Neural cell (in vitro differentiated cells): ENCODE measurements around the gene ANKLE1. TPM values are rescaled to one million over a fixed set of nuclear protein-coding genes. Genes with fewer than 3 reads are reported as not detected.

Experiments
- H2AFZ ChIP-seq: fragments of 200-600, 300-800 bp; sonication (generic), shearing (Covaris generic); 2 replicates; pipeline ENCODE4 v1.6.0; 2014; ENCODE audit warnings: low read depth, mild to moderate bottlenecking, antibody characterized with exemption, low read length, moderate library complexity
- H3F3A ChIP-seq: fragments of 200-600 bp; shearing (Covaris generic); 2 replicates; pipeline ENCODE4 v1.6.1; 2016; ENCODE audit warnings: mild to moderate bottlenecking, moderate library complexity, mixed read lengths, antibody characterized with exemption, low read length; ENCODE audit not compliant: insufficient read depth, poor library complexity, severe bottlenecking
- H3K27ac ChIP-seq: fragments of 200-600, 300-800 bp; sonication (generic), shearing (Covaris generic); 2 replicates; pipeline ENCODE4 v1.5.1; 2014; ENCODE audit warnings: mild to moderate bottlenecking, low read length, moderate library complexity
- H3K27me3 ChIP-seq: fragments of 300-800, 200-600 bp; sonication (generic), shearing (Covaris generic); 2 replicates; pipeline ENCODE4 v1.6.0; 2014; ENCODE audit warnings: mild to moderate bottlenecking, low read depth, low read length, moderate library complexity; ENCODE audit not compliant: insufficient read depth
- H3K36me3 ChIP-seq: fragments of 300-800, 200-600 bp; sonication (generic), shearing (Covaris generic); 2 replicates; pipeline ENCODE4 v1.5.1; 2014; ENCODE audit warnings: mild to moderate bottlenecking, antibody characterized with exemption, low read length, moderate library complexity; ENCODE audit not compliant: insufficient read depth
- H3K4me2 ChIP-seq: fragments of 300-800, 200-600 bp; sonication (generic), shearing (Covaris generic); 2 replicates; pipeline ENCODE4 v1.6.0; 2014; ENCODE audit warnings: mild to moderate bottlenecking, low read length
- H3K4me3 ChIP-seq: fragments of 300-800, 200-600 bp; sonication (generic), shearing (Covaris generic); 2 replicates; pipeline ENCODE4 v1.5.1; 2014; ENCODE audit warnings: mild to moderate bottlenecking, low read length, moderate library complexity
- H3K79me2 ChIP-seq: fragments of 200-600 bp; shearing (Covaris generic); replicated peaks from 2 replicates; pipeline ENCODE4 v1.6.0; 2014; ENCODE audit warnings: mild to moderate bottlenecking, low read length, moderate library complexity; ENCODE audit not compliant: insufficient read depth
- H3K9ac ChIP-seq: fragments of 300-800, 200-600 bp; sonication (generic), shearing (Covaris generic); 2 replicates; pipeline ENCODE4 v1.6.1; 2016; ENCODE audit warnings: mild to moderate bottlenecking, low read length, mixed read lengths
- H3K9me2 ChIP-seq: fragments of 200-600 bp; shearing (Covaris generic); 2 replicates; pipeline ENCODE4 v1.6.1; 2016; ENCODE audit warnings: mild to moderate bottlenecking, low read length, mixed read lengths; ENCODE audit not compliant: insufficient read depth
- H3K9me3 ChIP-seq: fragments of 200-600, 300-800 bp; sonication (generic), shearing (Covaris generic); 2 replicates; pipeline ENCODE4 v1.6.1; 2016; ENCODE audit warnings: mild to moderate bottlenecking, mixed run types, low read length, moderate library complexity, mixed read lengths
- H4K20me1 ChIP-seq: fragments of 200-600 bp; shearing (Covaris generic); 2 replicates; pipeline ENCODE4 v1.6.1; 2016; ENCODE audit warnings: mild to moderate bottlenecking, mixed run types; ENCODE audit not compliant: insufficient read depth
- EP300 ChIP-seq: fragments of 450-650 bp; conservative IDR thresholded peaks from 2 replicates; pipeline ENCODE4 v1.6.1; 2014; ENCODE audit warnings: antibody characterized with exemption, mild to moderate bottlenecking, moderate library complexity; ENCODE audit not compliant: poor library complexity, severe bottlenecking
- EZH2 ChIP-seq: fragments of 200-600, 300-800 bp; shearing (Covaris generic), sonication (generic); IDR thresholded peaks from 2 replicates; pipeline ENCODE4 v1.6.1; 2014; ENCODE audit warnings: antibody characterized with exemption, low read length, borderline replicate concordance, mild to moderate bottlenecking; ENCODE audit not compliant: insufficient read depth, poor library complexity, severe bottlenecking
- MXI1 ChIP-seq: fragments of 450-650 bp; conservative IDR thresholded peaks from 2 replicates; pipeline ENCODE4 v1.6.1; 2014; ENCODE audit warnings: antibody characterized with exemption, mild to moderate bottlenecking; ENCODE audit not compliant: poor library complexity, severe bottlenecking
- POLR2AphosphoS5 ChIP-seq: IDR thresholded peaks from 2 replicates; pipeline ENCODE4 v1.6.1; 2012
- RAD21 ChIP-seq: fragments of 450-650 bp; conservative IDR thresholded peaks from 2 replicates; pipeline ENCODE4 v1.6.1; 2014; ENCODE audit warnings: antibody characterized with exemption, mild to moderate bottlenecking, moderate library complexity
- REST ChIP-seq: IDR thresholded peaks from 2 replicates; pipeline ENCODE4 v1.6.1; 2012; ENCODE audit warnings: borderline replicate concordance
- SMC3 ChIP-seq: fragments of 450-650 bp; conservative IDR thresholded peaks from 2 replicates; pipeline ENCODE4 v1.6.1; 2014; ENCODE audit warnings: antibody characterized with exemption, mild to moderate bottlenecking, moderate library complexity; ENCODE audit not compliant: poor library complexity
- TAF1 ChIP-seq: IDR thresholded peaks from 2 replicates; pipeline ENCODE4 v1.6.1; 2012; ENCODE audit warnings: low read depth
- polyA plus RNA-seq: library from polyadenylated mRNA; depleted of rRNA; stranded (reverse); fragments of >200 nt; gene quantifications from 2 replicates; pipeline ENCODE4 v1.2.3, GENCODE V29; 2014
- TF ChIP-seq, protein P1 (sequence below): fragments of 450-650 bp; IDR thresholded peaks from 2 replicates; pipeline ENCODE4 v1.5.1; 2014; ENCODE audit warnings: antibody characterized with exemption, mild to moderate bottlenecking, moderate library complexity; ENCODE audit not compliant: poor library complexity, severe bottlenecking

ANKLE1 gene
- polyA plus RNA-seq, 1 donor from 2014 or later: 9.3 TPM

GRCh38 chr19:17296976-17297375 is 15.3 kb downstream of the ANKLE1 start:
- Histone ChIP-seq H3K9me3 (peaks cover 5% of the 10 kb centered on the region), H3F3A (no peaks in the 10 kb centered on the region), H3K9me2 (no peaks in the 10 kb centered on the region), H3K9ac (no peak overlapping the region), H3K36me3 (peaks cover 6% of the 10 kb centered on the region), H3K4me2 (no peak overlapping the region), H3K27ac (no peak overlapping the region), H2AFZ (no peak overlapping the region), H3K4me3 (no peak overlapping the region), H4K20me1 (no peaks in the 10 kb centered on the region), H3K79me2 (no peaks in the 10 kb centered on the region), H3K27me3 (no peaks in the 10 kb centered on the region)
- TF ChIP-seq SMC3: no peak

DNA sequence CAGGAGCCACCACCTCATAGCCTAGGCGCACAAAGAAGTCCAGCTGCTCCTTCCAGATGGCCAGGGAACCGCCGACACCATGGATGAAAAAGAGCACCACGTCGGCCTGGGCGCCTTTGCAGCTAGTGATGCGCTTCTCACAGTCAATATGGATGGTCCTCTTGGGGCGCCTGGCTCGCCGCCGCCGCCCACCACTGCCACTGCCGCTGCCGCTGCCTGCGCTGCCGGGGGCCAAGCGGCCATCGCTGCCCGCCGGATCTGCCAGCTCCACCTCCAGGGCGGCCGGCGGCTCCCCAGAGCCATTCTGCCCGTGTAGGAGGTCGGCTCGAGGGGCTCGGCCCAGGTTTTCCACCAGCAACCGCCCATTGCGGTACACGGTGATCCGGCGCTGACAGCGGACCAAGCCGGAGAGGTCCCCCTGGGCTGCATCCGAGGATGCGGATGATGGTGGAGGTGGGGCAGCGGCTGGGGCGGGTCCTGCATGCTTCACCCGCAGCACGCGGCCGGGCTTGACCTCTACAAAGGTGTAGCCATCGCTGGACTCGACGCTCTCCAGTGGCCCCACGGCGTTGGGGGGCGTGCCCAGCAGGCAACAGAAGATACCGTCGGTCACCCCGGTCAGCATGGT is 19.4 kb downstream of the ANKLE1 start:
- TF ChIP-seq EZH2: no peak
- H3K9me2 ChIP-seq: no peaks in the 10 kb centered on the region
- H4K20me1 ChIP-seq: no peaks in the 10 kb centered on the region
- H3K4me2 ChIP-seq: no peak overlapping the region
- H3K4me3 ChIP-seq: no peak overlapping the region
- no peaks in the 10 kb centered on the region for H3K79me2 ChIP-seq
- no peaks in the 10 kb centered on the region for H3K36me3 ChIP-seq
- H3K27me3 ChIP-seq: no peaks in the 10 kb centered on the region
- H3K9me3 ChIP-seq: peaks cover 5% of the 10 kb centered on the region
- no peak overlapping the region for H3K27ac ChIP-seq
- H3K9ac ChIP-seq: no peak overlapping the region
- no peak overlapping the region for H2AFZ ChIP-seq
- H3F3A ChIP-seq: no peaks in the 10 kb centered on the region

DNA sequence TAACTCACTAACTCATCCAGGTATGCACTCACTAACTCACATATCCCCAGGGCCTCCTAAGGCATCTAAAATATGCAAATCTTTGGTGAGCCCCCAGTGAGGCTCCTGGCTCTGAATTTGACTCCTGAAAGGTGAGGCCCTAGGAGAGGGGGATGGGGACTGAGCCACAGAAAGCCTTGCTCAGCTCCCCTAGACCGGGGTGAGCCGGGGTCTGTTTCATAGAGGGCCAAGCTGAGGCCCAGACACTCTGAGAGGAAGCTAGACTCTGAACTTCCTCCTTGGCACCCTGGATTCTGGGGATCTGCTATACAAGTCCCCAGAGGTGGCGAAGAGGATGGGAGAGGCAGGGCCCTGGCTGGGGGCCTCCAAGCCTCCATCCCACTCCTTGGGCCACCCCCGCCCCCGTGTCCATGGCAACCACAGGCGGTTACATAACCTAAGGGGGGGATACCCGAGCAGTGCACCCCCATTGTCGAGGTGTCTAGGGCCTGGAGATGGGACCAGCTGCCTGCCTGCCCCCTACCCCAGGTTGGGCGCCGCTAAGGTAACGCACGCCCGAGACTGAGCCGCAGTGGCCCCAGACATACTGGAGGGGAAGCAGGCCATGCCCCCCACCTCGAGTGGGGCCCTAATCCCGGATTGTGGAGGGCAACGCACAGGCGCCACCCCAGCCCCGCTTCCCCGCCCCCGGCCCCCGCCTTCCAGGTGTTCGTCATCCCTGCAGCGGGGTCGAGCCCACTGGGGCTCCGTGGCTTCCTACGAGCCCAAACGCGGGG is 20.9 kb downstream of the ANKLE1 start:
- Histone ChIP-seq H3F3A (no peaks in the 10 kb centered on the region), H4K20me1 (no peaks in the 10 kb centered on the region), H3K9me3 (peaks cover 5% of the 10 kb centered on the region), H3K27me3 (no peaks in the 10 kb centered on the region), H3K27ac (no peak overlapping the region), H3K9me2 (no peaks in the 10 kb centered on the region), H3K4me3 (peak overlapping the region; percentile 84), H3K9ac (peak overlapping the region; percentile 79), H3K79me2 (no peaks in the 10 kb centered on the region), H3K4me2 (peak overlapping the region; percentile 80), H3K36me3 (no peaks in the 10 kb centered on the region), H2AFZ (peak overlapping the region; percentile 77)
- no peak for TF ChIP-seq RAD21
- TF ChIP-seq EP300: no peak
- TF ChIP-seq EZH2: no peak
- no peak for TF ChIP-seq POLR2AphosphoS5
- TF ChIP-seq, protein P1, sequence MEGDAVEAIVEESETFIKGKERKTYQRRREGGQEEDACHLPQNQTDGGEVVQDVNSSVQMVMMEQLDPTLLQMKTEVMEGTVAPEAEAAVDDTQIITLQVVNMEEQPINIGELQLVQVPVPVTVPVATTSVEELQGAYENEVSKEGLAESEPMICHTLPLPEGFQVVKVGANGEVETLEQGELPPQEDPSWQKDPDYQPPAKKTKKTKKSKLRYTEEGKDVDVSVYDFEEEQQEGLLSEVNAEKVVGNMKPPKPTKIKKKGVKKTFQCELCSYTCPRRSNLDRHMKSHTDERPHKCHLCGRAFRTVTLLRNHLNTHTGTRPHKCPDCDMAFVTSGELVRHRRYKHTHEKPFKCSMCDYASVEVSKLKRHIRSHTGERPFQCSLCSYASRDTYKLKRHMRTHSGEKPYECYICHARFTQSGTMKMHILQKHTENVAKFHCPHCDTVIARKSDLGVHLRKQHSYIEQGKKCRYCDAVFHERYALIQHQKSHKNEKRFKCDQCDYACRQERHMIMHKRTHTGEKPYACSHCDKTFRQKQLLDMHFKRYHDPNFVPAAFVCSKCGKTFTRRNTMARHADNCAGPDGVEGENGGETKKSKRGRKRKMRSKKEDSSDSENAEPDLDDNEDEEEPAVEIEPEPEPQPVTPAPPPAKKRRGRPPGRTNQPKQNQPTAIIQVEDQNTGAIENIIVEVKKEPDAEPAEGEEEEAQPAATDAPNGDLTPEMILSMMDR: no peak
- TF ChIP-seq TAF1: no peak
- no peak for TF ChIP-seq REST
- no peak for TF ChIP-seq MXI1
- TF ChIP-seq SMC3: no peak
